SK-N-MC (cell line): Measurements from ENCODE around the gene RCSD1.

Source experiments
- DNase-seq: peaks from one replicate; pipeline ENCODE4 v3.0.0-alpha.2; 2011; ENCODE audit warnings: low read depth, low spot score
- H3K27ac ChIP-seq: fragments of 200-600 bp; sonication (generic); 2 replicates; pipeline ENCODE4 v1.5.1; 2016; ENCODE audit warnings: mixed run types
- H3K36me3 ChIP-seq: fragments of 200-600 bp; sonication (generic); 2 replicates; pipeline ENCODE4 v1.6.1; 2017; ENCODE audit warnings: antibody characterized with exemption, low read length, mixed read lengths; ENCODE audit not compliant: insufficient read depth
- H3K4me3 ChIP-seq: fragments of 200-600 bp; sonication (generic); 2 replicates; pipeline ENCODE4 v1.5.1; 2016
- H3K9ac ChIP-seq: fragments of 200-600 bp; sonication (generic); 2 replicates; pipeline ENCODE4 v1.8.0; 2017; ENCODE audit warnings: mixed run types, mixed read lengths; ENCODE audit not compliant: insufficient read length
- H3K9me3 ChIP-seq: fragments of 200-600 bp; sonication (generic); 2 replicates; pipeline ENCODE4 v1.6.1; 2017; ENCODE audit warnings: low read depth, mild to moderate bottlenecking, antibody characterized with exemption, low read length, moderate library complexity, mixed read lengths
- EZH2 ChIP-seq: fragments of 200-600 bp; sonication (generic); IDR thresholded peaks from one replicate; pipeline ENCODE4 v1.6.1; 2017; ENCODE audit warnings: antibody characterized with exemption
- FOXP2 ChIP-seq: optimal IDR thresholded peaks from 2 replicates; pipeline ENCODE3; 2011; ENCODE audit warnings: mild to moderate bottlenecking, moderate library complexity; ENCODE audit not compliant: insufficient read depth; ENCODE audit errors: extremely low read length, control extremely low read depth
- POLR2AphosphoS5 ChIP-seq: IDR thresholded peaks from 2 replicates; pipeline ENCODE4 v1.6.1; 2012; ENCODE audit warnings: mild to moderate bottlenecking, low read depth, low read length, borderline replicate concordance

The RCSD1 gene

DNA sequence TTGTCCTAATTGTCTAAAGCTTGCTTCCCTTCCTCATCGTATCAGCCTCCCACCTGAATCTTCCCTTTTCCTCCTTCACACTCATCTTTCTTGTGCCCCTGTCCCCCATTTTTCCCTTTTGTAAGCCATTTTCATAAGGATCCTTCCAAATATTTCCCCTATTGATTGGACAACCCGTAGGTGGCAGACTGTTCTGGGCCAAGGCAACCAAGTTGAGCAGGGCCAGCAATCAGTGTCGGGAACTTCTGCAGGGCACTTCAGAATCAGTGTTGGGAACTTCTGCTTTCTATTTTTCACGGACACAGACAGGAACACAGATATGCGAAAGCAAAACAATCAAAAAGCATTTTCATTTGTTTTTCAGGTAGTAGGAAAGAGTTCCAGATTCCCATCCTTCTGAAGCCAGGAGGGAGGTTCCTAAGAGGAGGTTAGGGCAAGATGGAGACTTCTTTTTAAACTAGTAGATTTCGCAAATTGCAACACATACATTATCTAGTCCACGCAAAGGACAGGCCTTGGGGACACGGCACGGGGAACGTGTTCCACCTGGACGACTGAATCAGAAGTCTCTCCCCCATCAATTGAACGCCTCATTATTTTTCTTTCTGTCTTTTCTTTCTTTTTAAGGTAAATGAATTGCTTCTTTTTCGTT, 91.1 kb downstream of the RCSD1 start:
- H3K4me3 ChIP-seq: peak overlapping the region; percentile 95
- H3K9ac ChIP-seq: peak overlapping the region; percentile 79
- H3K27ac ChIP-seq: no peak overlapping the region
- H3K36me3 ChIP-seq: no peaks in the 10 kb centered on the region
- H3K9me3 ChIP-seq: peaks cover 4% of the 10 kb centered on the region
- no peak for DNase-seq
- TF ChIP-seq POLR2AphosphoS5: no peak
- TF ChIP-seq FOXP2: no peak
- no peak for TF ChIP-seq EZH2

DNA sequence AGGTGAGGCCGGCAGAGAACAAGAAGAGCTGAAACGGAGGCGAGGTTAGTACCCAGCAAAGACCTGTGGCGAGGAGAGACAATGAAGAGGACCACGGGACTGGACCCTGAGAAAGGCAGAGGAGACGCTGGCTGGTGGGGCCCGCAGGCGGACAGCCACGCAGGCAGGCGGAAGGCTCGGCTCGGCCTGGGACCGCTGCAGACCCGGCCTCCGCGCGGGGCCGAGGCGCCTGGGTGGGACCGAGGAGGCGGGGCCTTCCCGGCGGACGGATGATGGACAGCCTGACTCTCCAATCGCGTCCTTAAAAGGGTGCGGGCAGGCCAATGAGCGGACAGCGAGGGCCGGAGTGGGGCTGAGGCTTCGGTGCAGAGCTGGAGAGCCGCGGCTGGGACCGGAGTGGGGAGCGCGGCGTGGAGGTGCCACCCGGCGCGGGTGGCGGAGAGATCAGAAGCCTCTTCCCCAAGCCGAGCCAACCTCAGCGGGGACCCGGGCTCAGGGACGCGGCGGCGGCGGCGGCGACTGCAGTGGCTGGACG, 91.7 kb downstream of the RCSD1 start, which contains the start of gene MPZL1:
Gene MPZL1 (plus strand): TSS at position 366 of the 535 bp plus-strand sequence. CDS start 170 bp downstream, outside the sequence.
- Histone ChIP-seq H3K9ac (peak within 1 kb of the TSS; percentile 84), H3K27ac (no peak within 1 kb of the TSS), H3K4me3 (peak within 1 kb of the TSS; percentile 95), H3K36me3 (no peaks in the 10 kb centered on the region), H3K9me3 (peaks cover 4% of the 10 kb centered on the region)
- TF ChIP-seq EZH2 (no peak), POLR2AphosphoS5 (peak; percentile 73), FOXP2 (no peak)
- DNase-seq: no peak

DNA sequence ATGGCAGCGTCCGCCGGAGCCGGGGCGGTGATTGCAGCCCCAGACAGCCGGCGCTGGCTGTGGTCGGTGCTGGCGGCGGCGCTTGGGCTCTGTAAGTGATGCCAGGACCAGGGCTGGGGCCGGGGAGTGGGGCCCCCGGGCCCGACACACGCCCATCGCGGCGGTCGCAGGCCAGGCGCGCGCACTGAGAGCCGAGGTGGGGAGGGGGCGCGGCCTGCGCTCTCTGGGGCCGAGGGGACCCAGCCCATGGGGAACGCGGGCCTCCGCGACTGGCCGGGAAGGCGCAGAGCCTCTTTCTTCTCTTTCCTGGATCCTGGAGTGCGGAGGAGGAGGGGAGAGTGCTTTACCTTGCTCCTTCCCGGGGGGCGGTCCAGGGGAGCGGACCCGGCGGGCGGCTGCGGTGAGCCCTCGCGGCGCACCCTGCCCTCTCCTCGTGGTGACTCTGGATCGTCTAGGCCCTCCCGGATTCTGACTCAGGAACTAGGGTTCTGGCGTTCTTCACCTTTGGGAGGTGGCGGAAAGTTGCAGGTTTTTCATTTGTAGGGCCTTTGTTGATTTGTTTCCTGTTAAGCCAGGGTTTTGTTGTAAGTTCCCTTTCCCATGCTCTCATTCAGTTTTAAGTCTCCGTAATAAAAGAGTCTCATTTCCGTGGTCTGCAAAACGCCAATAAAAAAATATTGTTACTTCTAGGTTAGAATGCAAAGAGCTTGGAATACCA, 92.3 kb downstream of the RCSD1 start:
- Histone ChIP-seq H3K4me3 (peak overlapping the region; percentile 95), H3K36me3 (no peaks in the 10 kb centered on the region), H3K27ac (no peak overlapping the region), H3K9ac (peak overlapping the region; percentile 84), H3K9me3 (no peaks in the 10 kb centered on the region)
- TF ChIP-seq POLR2AphosphoS5 (no peak), FOXP2 (no peak), EZH2 (no peak)
- no peak for DNase-seq

DNA sequence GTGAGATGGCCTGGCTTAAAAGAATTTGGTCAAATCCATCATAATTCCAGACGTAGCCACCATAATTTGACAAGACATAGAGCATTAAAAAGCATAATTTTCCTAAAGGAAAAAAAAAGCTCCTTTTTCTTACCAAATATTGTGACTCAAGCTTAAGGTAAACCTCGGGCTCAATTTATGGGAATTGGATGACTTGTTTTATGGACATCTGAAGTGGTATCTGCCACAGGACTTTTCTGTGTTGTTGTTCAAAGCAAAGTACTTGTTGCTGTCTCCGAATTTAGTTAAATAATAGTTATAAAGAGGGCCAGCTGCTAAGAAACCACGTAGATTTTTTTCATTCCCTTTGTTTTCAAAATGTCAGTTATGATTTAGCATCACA, 92.8 kb downstream of the RCSD1 start:
- Histone ChIP-seq H3K9me3 (no peaks in the 10 kb centered on the region), H3K4me3 (peak overlapping the region; percentile 95), H3K9ac (peak overlapping the region; percentile 84), H3K27ac (no peak overlapping the region), H3K36me3 (no peaks in the 10 kb centered on the region)
- DNase-seq: no peak
- no peak for TF ChIP-seq POLR2AphosphoS5
- TF ChIP-seq EZH2: no peak
- TF ChIP-seq FOXP2: no peak

DNA sequence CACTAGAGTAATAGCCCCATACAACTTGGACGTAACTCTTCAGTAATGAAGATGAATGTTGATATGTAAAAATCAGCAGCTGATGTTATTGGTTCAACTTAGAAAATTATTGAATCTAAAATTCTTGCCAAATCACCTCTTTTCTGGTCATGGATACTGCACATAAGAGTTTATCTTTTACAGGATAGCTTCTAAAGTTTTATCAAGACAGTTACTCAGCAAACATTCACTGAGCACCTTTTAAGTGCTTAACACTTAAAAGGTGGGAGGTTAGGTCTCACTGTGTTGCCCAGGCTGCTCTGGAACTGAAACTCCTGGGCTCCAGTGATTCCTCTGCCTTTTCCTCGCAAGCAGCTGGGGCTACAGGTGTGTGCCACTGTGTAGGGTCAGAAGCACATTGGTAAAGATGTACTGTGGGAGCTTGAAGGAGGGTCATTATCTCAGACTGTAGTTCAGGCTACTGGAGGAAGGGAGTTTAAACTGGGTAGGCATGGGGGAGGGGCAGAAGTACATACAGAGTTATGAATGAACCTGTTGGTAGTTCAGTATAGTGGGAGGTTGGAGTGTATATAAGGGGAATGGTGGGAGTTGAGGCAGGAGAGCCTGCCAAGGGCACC, 93.8 kb downstream of the RCSD1 start:
- no peak overlapping the region for H3K27ac ChIP-seq
- no peaks in the 10 kb centered on the region for H3K9me3 ChIP-seq
- H3K4me3 ChIP-seq: no peak overlapping the region
- H3K36me3 ChIP-seq: 0 out of 2 replicates have a peak, but pooled peaks cover 3% of the 10 kb centered on the region
- no peak for DNase-seq
- TF ChIP-seq FOXP2 (no peak), EZH2 (no peak), POLR2AphosphoS5 (no peak)
- H3K9ac ChIP-seq: no peak overlapping the region

DNA sequence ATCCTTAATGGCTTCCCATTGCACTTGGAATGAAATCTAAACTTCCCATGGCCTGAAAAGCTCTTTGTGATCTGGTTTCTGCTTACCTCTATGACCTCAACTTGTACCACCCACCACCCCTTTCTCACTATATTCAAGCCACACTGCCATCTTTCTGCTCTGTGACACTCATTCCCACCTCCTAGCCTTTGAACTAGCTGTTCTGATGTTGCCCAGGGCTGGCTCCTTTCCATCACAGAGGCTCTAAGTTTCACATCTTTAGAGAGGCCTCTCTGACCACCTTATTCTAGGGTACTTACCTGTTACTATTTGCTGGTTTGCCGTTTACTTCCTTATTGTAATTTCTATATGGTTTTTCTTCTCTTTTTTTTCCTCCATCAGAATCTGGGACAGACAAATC, 96.0 kb downstream of the RCSD1 start:
- no peak overlapping the region for H3K9ac ChIP-seq
- no peak for DNase-seq
- H3K4me3 ChIP-seq: no peak overlapping the region
- no peak for TF ChIP-seq POLR2AphosphoS5
- TF ChIP-seq FOXP2: no peak
- TF ChIP-seq EZH2: no peak
- H3K36me3 ChIP-seq: peaks cover 12% of the 10 kb centered on the region; the same call in 1 of the 2 replicates
- H3K9me3 ChIP-seq: no peaks in the 10 kb centered on the region
- no peak overlapping the region for H3K27ac ChIP-seq

DNA sequence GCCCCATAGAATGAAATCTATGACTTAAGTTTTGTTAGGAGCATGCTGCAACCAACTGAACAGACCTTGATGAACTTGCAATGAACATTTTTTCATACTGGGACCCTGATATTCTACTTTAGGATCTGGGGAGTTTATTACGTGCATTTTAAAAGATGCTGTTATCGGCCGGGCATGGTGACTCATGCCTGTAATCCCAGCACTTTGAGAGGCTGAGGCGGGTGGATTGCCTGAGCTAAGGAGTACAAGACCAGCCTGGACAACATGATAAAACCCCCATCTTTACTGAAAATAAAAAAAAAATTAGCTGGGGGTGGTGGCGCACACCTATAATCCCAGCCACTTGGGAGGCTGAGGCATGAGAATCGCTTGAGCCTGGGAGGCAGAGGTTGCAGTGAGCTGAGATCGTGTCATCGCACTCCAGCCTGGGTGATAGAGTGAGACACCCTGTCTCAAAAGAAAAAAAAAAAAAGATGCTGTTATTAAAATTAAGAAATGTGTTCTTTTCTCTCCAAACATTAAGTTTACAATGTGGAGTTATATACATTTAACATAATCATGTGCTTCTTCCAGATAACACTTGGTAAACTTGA, 98.9 kb downstream of the RCSD1 start:
- no peak for TF ChIP-seq POLR2AphosphoS5
- TF ChIP-seq FOXP2: no peak
- no peak for TF ChIP-seq EZH2
- Histone ChIP-seq H3K9ac (no peak overlapping the region), H3K4me3 (no peak overlapping the region), H3K27ac (no peak overlapping the region), H3K36me3 (peaks cover 15% of the 10 kb centered on the region; the same call in 1 of the 2 replicates), H3K9me3 (no peaks in the 10 kb centered on the region)
- no peak for DNase-seq

DNA sequence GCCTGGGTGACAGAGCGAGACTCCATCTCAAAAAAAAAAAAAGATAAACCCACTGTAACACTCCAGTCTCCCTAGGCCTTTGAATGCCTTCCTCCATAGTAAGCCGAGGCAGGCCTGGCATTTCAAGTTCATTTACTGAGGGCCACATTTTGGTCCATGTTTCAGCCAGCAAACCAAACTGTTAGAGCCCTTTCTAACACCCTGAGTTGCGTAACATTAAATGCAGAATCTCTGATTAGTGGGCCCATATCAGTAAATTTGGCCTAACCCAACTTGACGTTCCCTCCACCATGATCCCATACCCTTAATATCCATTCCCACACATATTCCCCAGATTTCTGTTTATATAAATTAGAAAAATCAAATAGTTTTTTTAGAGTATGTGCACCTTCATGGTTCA, 104.2 kb downstream of the RCSD1 start:
- H3K9ac ChIP-seq: no peak overlapping the region
- no peaks in the 10 kb centered on the region for H3K9me3 ChIP-seq
- TF ChIP-seq POLR2AphosphoS5 (no peak), FOXP2 (no peak), EZH2 (no peak)
- H3K4me3 ChIP-seq: no peak overlapping the region
- H3K36me3 ChIP-seq: peaks cover 15% of the 10 kb centered on the region
- no peak overlapping the region for H3K27ac ChIP-seq
- no peak for DNase-seq
